ENCODE data around the gene ZNF410.

DNA sequence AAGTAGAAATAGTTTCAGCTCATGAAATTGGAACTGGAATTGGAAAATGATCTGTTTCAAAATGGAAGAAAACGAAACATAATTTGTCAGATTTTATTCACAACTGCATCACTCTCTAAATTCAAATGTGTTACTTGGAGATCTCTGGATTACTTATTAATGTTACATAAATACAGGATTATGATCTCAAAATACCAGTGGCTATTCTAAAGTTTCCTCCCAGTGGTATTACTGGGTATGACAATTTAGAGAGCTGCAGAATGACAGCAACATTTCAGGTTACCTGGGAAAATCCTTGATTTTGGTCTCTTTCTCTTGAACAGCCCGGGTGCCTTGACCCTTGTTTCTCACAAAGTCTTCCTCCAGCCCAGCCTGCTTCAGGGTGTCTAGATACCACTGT, 49.0 kb downstream of the ZNF410 start:
- TF ChIP-seq EP300 (IDR thresholded peaks at IDR 0.05) (no peak), POLR2AphosphoS5 (IDR thresholded peaks at IDR 0.05) (no peak)
